Measurements from ENCODE around the gene PKIB. TPM values are rescaled to one million over a fixed set of nuclear protein-coding genes. Genes with fewer than 3 reads are reported as not detected.
A peak's percentile ranks its signal among the peaks of the same experiment; 100 is the strongest.
"Not testable (repeated sequence)": the region's sequence is repeated elsewhere in the genome, so short reads cannot be mapped to it uniquely, and the experiment has no call there.

PKIB gene
- total RNA-seq = 0.13 TPM in 2 replicates

GRCh38 chr6:122609881-122610689 is at the start of gene PKIB:
PKIB (plus strand) TSS chr6:122610405; CDS start chr6:122717795, 107,390 bp downstream.
- peak; percentile 28 to 72 for DNase-seq (ENCODE audit: low read depth in 2 of 2)

GRCh38 chr6:122563364-122564052 is 46.7 kb upstream of the PKIB start:
- no peak for DNase-seq (ENCODE audit: low read depth in 2 of 2)

GRCh38 chr6:122564230-122564629 is 46.0 kb upstream of the PKIB start:
- DNase-seq (ENCODE audit: low read depth in 2 of 2) = no peak

GRCh38 chr6:122565708-122566107 is 44.5 kb upstream of the PKIB start:
- DNase-seq (ENCODE audit: low read depth in 2 of 2) = no peak

GRCh38 chr6:122567034-122567433 is 43.2 kb upstream of the PKIB start:
- no peak for DNase-seq (ENCODE audit: low read depth in 2 of 2)

GRCh38 chr6:122568350-122568749 is 41.9 kb upstream of the PKIB start:
- DNase-seq (ENCODE audit: low read depth in 2 of 2) = no peak

- DNase-seq (ENCODE audit: low read depth in 2 of 2) = no peak
These were observed 41.4 kb upstream of the PKIB start for GRCh38 chr6:122568797-122569221.

- no peak for DNase-seq (ENCODE audit: low read depth in 2 of 2)
These were observed 40.9 kb upstream of the PKIB start for GRCh38 chr6:122569230-122569771.

GRCh38 chr6:122571888-122572287 is 38.3 kb upstream of the PKIB start:
- no peak for DNase-seq (ENCODE audit: low read depth in 2 of 2)

GRCh38 chr6:122576888-122577287 is 33.3 kb upstream of the PKIB start:
- DNase-seq (ENCODE audit: low read depth in 2 of 2) = no peak

- no peak for DNase-seq (ENCODE audit: low read depth in 2 of 2)
These were observed 31.2 kb upstream of the PKIB start for GRCh38 chr6:122578961-122579360.

GRCh38 chr6:122580737-122581136 is 29.5 kb upstream of the PKIB start:
- DNase-seq (ENCODE audit: low read depth in 2 of 2) = no peak

- DNase-seq (ENCODE audit: low read depth in 2 of 2) = no peak
These were observed 21.1 kb upstream of the PKIB start for GRCh38 chr6:122589115-122589514.

GRCh38 chr6:122598295-122598694 is 11.9 kb upstream of the PKIB start:
- not testable (repeated sequence) for DNase-seq (ENCODE audit: low read depth in 2 of 2)

- DNase-seq (ENCODE audit: low read depth in 2 of 2) = no peak
These were observed 5.5 kb upstream of the PKIB start for GRCh38 chr6:122604676-122605075.

- peak in 1 of 2 donors; percentile 17 for DNase-seq (ENCODE audit: low read depth in 2 of 2)
These were observed 668 bp downstream of the PKIB start for GRCh38 chr6:122610690-122611455.

- DNase-seq (ENCODE audit: low read depth in 2 of 2) = no peak
These were observed 2.6 kb downstream of the PKIB start for GRCh38 chr6:122612838-122613237.

- no peak for DNase-seq (ENCODE audit: low read depth in 2 of 2)
These were observed 4.1 kb downstream of the PKIB start for GRCh38 chr6:122614303-122614702.

- no peak for DNase-seq (ENCODE audit: low read depth in 2 of 2)
These were observed 5.2 kb downstream of the PKIB start for GRCh38 chr6:122615409-122615808.

GRCh38 chr6:122616877-122617276 is 6.7 kb downstream of the PKIB start:
- DNase-seq (ENCODE audit: low read depth in 2 of 2) = no peak

GRCh38 chr6:122619309-122619708 is 9.1 kb downstream of the PKIB start:
- DNase-seq (ENCODE audit: low read depth in 2 of 2) = no peak

- no peak for DNase-seq (ENCODE audit: low read depth in 2 of 2)
These were observed 10.2 kb downstream of the PKIB start for GRCh38 chr6:122620428-122620827.

All from dermis microvascular lymphatic vessel endothelial cell (primary cell).